ENCODE data around the gene ZFTA. TPM values are rescaled to one million over a fixed set of nuclear protein-coding genes. Genes with fewer than 3 reads are reported as not detected.
A peak's percentile ranks its signal among the peaks of the same experiment; 100 is the strongest.
"Not testable (repeated sequence)": the region's sequence is repeated elsewhere in the genome, so short reads cannot be mapped to it uniquely, and the experiment has no call there.

Gene ZFTA
- total RNA-seq, 1 donor, result 14.5 TPM

DNA sequence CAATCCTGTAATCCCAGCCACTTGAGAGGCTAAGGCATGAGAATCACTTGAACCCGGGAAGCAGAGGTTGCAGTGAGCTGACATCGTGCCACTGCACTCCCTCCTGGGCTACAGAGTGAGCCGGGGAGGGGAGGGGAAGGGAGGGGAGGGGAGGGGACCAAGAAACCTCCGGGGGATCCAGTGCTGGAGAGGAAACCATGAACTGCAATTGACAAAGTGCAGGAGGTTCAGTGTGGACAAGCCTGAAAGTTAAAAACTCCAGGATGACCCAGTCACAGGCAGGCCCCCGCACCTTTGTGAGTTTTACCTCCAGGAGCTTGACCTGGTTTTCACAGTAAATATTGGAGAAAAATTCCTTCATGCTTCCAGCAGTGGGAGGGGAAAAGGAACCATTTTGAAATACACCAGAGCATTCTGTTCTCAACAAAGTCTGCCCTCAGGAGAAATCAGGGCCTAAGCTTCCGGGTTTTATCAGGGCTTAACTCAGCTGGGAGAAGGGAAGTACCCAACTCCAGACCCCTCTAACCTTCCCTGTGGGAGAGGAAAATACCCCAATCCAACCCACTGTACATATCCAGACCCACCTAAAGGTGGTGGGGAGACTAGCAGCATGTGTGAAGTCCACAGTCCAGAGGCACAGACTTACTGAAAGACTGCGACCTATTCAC lies 15.5 kb upstream of the ZFTA start:
- no peak overlapping the region for H3K4me2 ChIP-seq (ENCODE audit: insufficient read depth, low read length)
- DNase-seq (ENCODE audit: insufficient read length, low spot score, missing footprints), result no peak
- no peaks in the 10 kb centered on the region for H3K9me3 ChIP-seq (ENCODE audit: low read depth, low read length)
- no peaks in the 10 kb centered on the region for H3K79me2 ChIP-seq (ENCODE audit: insufficient read depth, low read length)
- no peaks in the 10 kb centered on the region for H3K36me3 ChIP-seq (ENCODE audit: insufficient read depth, low read length)
- H2AFZ ChIP-seq (ENCODE audit: low read length), result peak overlapping the region; percentile 25
- H3K4me1 ChIP-seq (ENCODE audit: insufficient read depth, low read length), result no peaks in the 10 kb centered on the region
- TF ChIP-seq, protein P1, sequence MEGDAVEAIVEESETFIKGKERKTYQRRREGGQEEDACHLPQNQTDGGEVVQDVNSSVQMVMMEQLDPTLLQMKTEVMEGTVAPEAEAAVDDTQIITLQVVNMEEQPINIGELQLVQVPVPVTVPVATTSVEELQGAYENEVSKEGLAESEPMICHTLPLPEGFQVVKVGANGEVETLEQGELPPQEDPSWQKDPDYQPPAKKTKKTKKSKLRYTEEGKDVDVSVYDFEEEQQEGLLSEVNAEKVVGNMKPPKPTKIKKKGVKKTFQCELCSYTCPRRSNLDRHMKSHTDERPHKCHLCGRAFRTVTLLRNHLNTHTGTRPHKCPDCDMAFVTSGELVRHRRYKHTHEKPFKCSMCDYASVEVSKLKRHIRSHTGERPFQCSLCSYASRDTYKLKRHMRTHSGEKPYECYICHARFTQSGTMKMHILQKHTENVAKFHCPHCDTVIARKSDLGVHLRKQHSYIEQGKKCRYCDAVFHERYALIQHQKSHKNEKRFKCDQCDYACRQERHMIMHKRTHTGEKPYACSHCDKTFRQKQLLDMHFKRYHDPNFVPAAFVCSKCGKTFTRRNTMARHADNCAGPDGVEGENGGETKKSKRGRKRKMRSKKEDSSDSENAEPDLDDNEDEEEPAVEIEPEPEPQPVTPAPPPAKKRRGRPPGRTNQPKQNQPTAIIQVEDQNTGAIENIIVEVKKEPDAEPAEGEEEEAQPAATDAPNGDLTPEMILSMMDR (IDR thresholded peaks at IDR 0.05; ENCODE audit: extremely low read depth, low read depth, low read length), result no peak
- no peak overlapping the region for H3K4me3 ChIP-seq (ENCODE audit: insufficient read depth, low read length)
- H3K27ac ChIP-seq (ENCODE audit: low read depth, low read length), result no peak overlapping the region
- H3K27me3 ChIP-seq (ENCODE audit: insufficient read depth, low read length), result no peaks in the 10 kb centered on the region
- no peaks in the 10 kb centered on the region for H4K20me1 ChIP-seq (ENCODE audit: insufficient read depth, low read length)

DNA sequence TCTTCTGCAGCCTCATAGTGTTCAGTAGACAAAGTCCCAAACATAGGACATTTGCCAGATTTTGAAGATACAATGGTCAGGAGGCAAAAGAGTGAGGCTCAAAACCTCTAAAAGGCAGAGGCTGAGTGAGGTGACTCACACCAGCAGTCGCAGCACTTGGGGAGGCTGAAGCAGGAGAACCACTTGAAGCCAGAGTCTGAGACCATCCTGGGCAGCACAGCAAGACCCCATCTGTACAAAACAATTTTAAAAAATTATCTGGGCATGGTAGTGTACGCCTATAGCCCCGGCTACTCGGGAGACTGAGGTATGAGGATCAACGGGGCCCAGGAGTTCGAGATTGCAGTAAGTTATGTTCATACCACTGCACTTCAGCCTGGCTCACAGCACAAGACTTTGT lies 14.2 kb upstream of the ZFTA start:
- H4K20me1 ChIP-seq (ENCODE audit: insufficient read depth, low read length), result no peaks in the 10 kb centered on the region
- H3K4me1 ChIP-seq (ENCODE audit: insufficient read depth, low read length), result no peaks in the 10 kb centered on the region
- H3K4me2 ChIP-seq (ENCODE audit: insufficient read depth, low read length), result no peak overlapping the region
- H3K9me3 ChIP-seq (ENCODE audit: low read depth, low read length), result no peaks in the 10 kb centered on the region
- H3K27me3 ChIP-seq (ENCODE audit: insufficient read depth, low read length), result no peaks in the 10 kb centered on the region
- H3K79me2 ChIP-seq (ENCODE audit: insufficient read depth, low read length), result no peaks in the 10 kb centered on the region
- H3K4me3 ChIP-seq (ENCODE audit: insufficient read depth, low read length), result no peak overlapping the region
- H2AFZ ChIP-seq (ENCODE audit: low read length), result no peak overlapping the region
- H3K27ac ChIP-seq (ENCODE audit: low read depth, low read length), result no peak overlapping the region
- TF ChIP-seq, protein P1 (IDR thresholded peaks at IDR 0.05; ENCODE audit: extremely low read depth, low read depth, low read length), result no peak
- H3K36me3 ChIP-seq (ENCODE audit: insufficient read depth, low read length), result no peaks in the 10 kb centered on the region
- DNase-seq (ENCODE audit: insufficient read length, low spot score, missing footprints), result no peak

- no peak overlapping the region for H3K4me2 ChIP-seq (ENCODE audit: insufficient read depth, low read length)
- no peaks in the 10 kb centered on the region for H3K79me2 ChIP-seq (ENCODE audit: insufficient read depth, low read length)
- no peaks in the 10 kb centered on the region for H3K4me1 ChIP-seq (ENCODE audit: insufficient read depth, low read length)
- no peaks in the 10 kb centered on the region for H4K20me1 ChIP-seq (ENCODE audit: insufficient read depth, low read length)
- no peak overlapping the region for H3K4me3 ChIP-seq (ENCODE audit: insufficient read depth, low read length)
- no peak overlapping the region for H3K27ac ChIP-seq (ENCODE audit: low read depth, low read length)
- no peaks in the 10 kb centered on the region for H3K36me3 ChIP-seq (ENCODE audit: insufficient read depth, low read length)
- no peaks in the 10 kb centered on the region for H3K27me3 ChIP-seq (ENCODE audit: insufficient read depth, low read length)
- no peak overlapping the region for H2AFZ ChIP-seq (ENCODE audit: low read length)
- no peaks in the 10 kb centered on the region for H3K9me3 ChIP-seq (ENCODE audit: low read depth, low read length)
- DNase-seq (ENCODE audit: insufficient read length, low spot score, missing footprints), result peak; percentile 38
- TF ChIP-seq, protein P1 (IDR thresholded peaks at IDR 0.05; ENCODE audit: extremely low read depth, low read depth, low read length), result no peak
Measured at GRCh38 chr11:63779039-63779438, 10.5 kb upstream of the ZFTA start.

DNA sequence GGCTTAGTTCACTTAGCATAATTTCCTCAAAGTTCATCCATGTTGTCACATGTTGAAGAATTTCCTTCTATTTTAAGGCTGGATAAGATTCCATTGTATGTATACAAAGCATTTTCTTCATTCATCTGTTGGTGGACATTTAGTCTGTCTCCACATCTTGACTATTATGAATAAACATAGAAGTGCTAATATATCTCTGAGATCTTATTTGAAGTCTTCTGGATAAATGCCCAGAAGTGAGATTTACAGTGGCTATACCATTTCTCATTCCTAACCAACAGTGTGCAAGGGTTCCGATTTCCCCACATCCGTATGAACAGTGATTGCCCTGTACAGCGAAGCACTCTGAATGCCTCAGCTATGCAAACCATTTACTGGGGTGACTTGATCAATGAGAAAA lies 6.6 kb upstream of the ZFTA start:
- TF ChIP-seq, protein P1 (IDR thresholded peaks at IDR 0.05; ENCODE audit: extremely low read depth, low read depth, low read length), result no peak
- DNase-seq (ENCODE audit: insufficient read length, low spot score, missing footprints), result no peak
- Histone ChIP-seq H3K27me3 (ENCODE audit: insufficient read depth, low read length) (no peaks in the 10 kb centered on the region), H2AFZ (ENCODE audit: low read length) (no peak overlapping the region), H3K4me2 (ENCODE audit: insufficient read depth, low read length) (no peak overlapping the region), H3K79me2 (ENCODE audit: insufficient read depth, low read length) (no peaks in the 10 kb centered on the region), H3K4me1 (ENCODE audit: insufficient read depth, low read length) (no peaks in the 10 kb centered on the region), H3K27ac (ENCODE audit: low read depth, low read length) (no peak overlapping the region), H4K20me1 (ENCODE audit: insufficient read depth, low read length) (no peaks in the 10 kb centered on the region), H3K4me3 (ENCODE audit: insufficient read depth, low read length) (no peak overlapping the region), H3K36me3 (ENCODE audit: insufficient read depth, low read length) (no peaks in the 10 kb centered on the region), H3K9me3 (ENCODE audit: low read depth, low read length) (no peaks in the 10 kb centered on the region)

GRCh38 chr11:63771741-63772318 lies 3.3 kb upstream of the ZFTA start:
- not testable (repeated sequence) for H3K4me1 ChIP-seq (ENCODE audit: insufficient read depth, low read length); H4K20me1 ChIP-seq (ENCODE audit: insufficient read depth, low read length); H3K4me2 ChIP-seq (ENCODE audit: insufficient read depth, low read length); H3K36me3 ChIP-seq (ENCODE audit: insufficient read depth, low read length); H3K79me2 ChIP-seq (ENCODE audit: insufficient read depth, low read length); H3K27ac ChIP-seq (ENCODE audit: low read depth, low read length); H3K27me3 ChIP-seq (ENCODE audit: insufficient read depth, low read length); H3K9me3 ChIP-seq (ENCODE audit: low read depth, low read length); H2AFZ ChIP-seq (ENCODE audit: low read length); H3K4me3 ChIP-seq (ENCODE audit: insufficient read depth, low read length); DNase-seq (ENCODE audit: insufficient read length, low spot score, missing footprints)

Measured in osteoblast (primary cell).